Activated CD4-positive, alpha-beta memory T cell treated with anti-CD3 and anti-CD28 coated beads for 36 hours (primary cell): ENCODE data around the gene RABGAP1L. TPM values are rescaled to one million over a fixed set of nuclear protein-coding genes. Genes with fewer than 3 reads are reported as not detected.
"Not testable (repeated sequence)": the region's sequence is repeated elsewhere in the genome, so short reads cannot be mapped to it uniquely, and the experiment has no call there.

ENCODE experiments used
- CTCF ChIA-PET: fragments of 350-600 bp; sonication (Branson Sonifier 250); formaldehyde crosslinking; loops from one replicate; lab custom pipeline; 2021; ENCODE audit warnings: antibody characterized with exemption, inconsistent platforms; lab: Charles Lee
- POLR2A ChIA-PET: fragments of 350-600 bp; sonication (Branson Sonifier 250); formaldehyde crosslinking; loops from one replicate; lab custom pipeline; 2021; ENCODE audit warnings: antibody characterized with exemption; lab: Charles Lee
- DNase-seq: peaks from one replicate; pipeline ENCODE4 v3.0.0-alpha.2; 2020
- H3K27ac Mint-ChIP-seq: one replicate; pipeline ENCODE4 v1.8.0; 2021; ENCODE audit warnings: mixed read lengths
- H3K27me3 Mint-ChIP-seq: one replicate; pipeline ENCODE4 v1.8.0; 2021; ENCODE audit warnings: mixed read lengths
- H3K36me3 Mint-ChIP-seq: one replicate; pipeline ENCODE4 v1.8.0; 2021; ENCODE audit warnings: mixed read lengths
- H3K4me1 Mint-ChIP-seq: one replicate; pipeline ENCODE4 v1.8.0; 2021; ENCODE audit warnings: low read depth, mixed read lengths
- H3K4me3 Mint-ChIP-seq: one replicate; pipeline ENCODE4 v1.8.0; 2021; ENCODE audit warnings: mild to moderate bottlenecking, mixed read lengths
- H3K9me3 Mint-ChIP-seq: one replicate; pipeline ENCODE4 v1.8.0; 2021; ENCODE audit warnings: mixed read lengths
- intact Hi-C: fragments of 100-400 bp; cut with micrococcal nuclease; formaldehyde crosslinking; loops from one replicate; pipeline ENCODE4 v1.15.1; 2023
- total RNA-seq, 2 experiments: library from RNA; stranded (reverse); gene quantifications; one replicate each; pipeline ENCODE4 v1.2.3, GENCODE V29; 2021

The RABGAP1L gene
- total RNA-seq, 2 experiments from 2014 or later: 30.5 to 30.9 TPM

DNA sequence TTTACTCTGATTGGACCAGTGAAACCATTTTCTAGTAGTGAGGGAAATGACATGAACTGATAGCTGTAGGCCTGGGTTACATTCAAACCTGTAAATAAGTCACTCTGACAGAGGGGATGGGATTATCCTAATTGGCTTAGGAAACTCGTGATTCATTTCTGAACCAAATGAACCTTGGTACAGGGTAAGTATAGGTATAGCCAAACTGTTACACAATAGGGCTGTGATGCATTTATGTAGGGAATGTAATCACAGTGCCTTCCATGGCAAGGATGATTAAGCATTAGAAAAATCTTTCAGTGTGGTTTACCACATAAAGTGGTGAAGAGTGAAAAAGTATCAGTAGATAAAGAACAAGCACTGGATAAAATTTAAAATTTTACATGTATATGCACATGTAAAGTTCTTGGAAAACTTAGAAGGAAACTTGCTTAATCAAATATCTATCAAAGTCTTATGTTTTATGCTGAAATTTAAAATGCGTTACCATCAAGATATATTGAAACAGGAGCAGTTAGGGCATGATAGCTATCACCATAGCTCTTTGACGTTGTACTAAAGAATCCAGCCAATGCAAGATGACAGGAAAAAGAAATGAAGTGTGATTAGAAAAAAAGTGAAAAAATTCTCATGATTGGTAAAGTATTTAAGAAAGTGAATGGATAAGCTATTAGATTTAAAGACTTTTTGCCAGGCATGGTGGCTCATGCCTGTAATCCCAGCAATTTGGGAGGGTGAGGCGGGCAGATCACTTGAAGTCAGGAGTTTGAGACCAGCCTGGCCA lies 63.0 kb downstream of the RABGAP1L start:
- no peak for DNase-seq
- Mint-ChIP-seq H3K36me3 (peaks cover 30% of the 10 kb centered on the region), H3K27me3 (no peaks in the 10 kb centered on the region), H3K4me1 (peaks cover 17% of the 10 kb centered on the region), H3K4me3 (no peak overlapping the region), H3K27ac (no peak overlapping the region), H3K9me3 (peaks cover 5% of the 10 kb centered on the region)
- ChIA-PET POLR2A (interaction anchor here (1.0 to 1.7 kb wide), 3 partner anchors 15 to 354 kb away, joined by 4 to 7 read pairs (median 4); partner anchors contain the start of gene ZBTB37), CTCF (interaction anchor here (1.1 kb wide), 1 partner anchor 32 kb away, joined by 4 read pairs; no protein-coding TSS in a partner anchor)
- intact Hi-C loops: loop anchor here (1.0 kb wide), 1 partner anchor 16 kb away; no protein-coding TSS in a partner anchor

DNA sequence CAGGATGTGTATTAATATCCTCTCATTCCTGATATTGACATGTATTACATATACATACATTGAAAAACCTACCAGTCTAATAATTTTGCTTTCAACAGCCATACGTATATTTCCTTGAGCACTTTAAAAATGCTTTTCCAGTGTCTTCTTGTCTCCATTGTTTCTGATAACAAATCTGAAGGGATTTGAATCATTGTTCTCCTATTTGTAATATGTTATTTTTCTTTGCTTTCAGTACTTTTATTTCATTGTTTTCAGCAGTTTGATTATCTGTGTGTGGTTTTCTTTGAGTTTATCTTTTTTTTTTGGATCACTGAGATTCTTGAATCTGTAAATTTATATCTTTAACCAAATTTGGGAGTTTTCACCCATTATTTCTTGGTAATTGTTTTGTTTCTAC lies 65.3 kb downstream of the RABGAP1L start:
- DNase-seq: no peak
- Mint-ChIP-seq H3K9me3 (peaks cover 5% of the 10 kb centered on the region), H3K4me3 (no peak overlapping the region), H3K27ac (no peak overlapping the region), H3K36me3 (peaks cover 40% of the 10 kb centered on the region), H3K4me1 (peaks cover 17% of the 10 kb centered on the region), H3K27me3 (no peaks in the 10 kb centered on the region)
- CTCF ChIA-PET: no interaction called here
- intact Hi-C loops: no loop called here
- POLR2A ChIA-PET: no interaction called here

DNA sequence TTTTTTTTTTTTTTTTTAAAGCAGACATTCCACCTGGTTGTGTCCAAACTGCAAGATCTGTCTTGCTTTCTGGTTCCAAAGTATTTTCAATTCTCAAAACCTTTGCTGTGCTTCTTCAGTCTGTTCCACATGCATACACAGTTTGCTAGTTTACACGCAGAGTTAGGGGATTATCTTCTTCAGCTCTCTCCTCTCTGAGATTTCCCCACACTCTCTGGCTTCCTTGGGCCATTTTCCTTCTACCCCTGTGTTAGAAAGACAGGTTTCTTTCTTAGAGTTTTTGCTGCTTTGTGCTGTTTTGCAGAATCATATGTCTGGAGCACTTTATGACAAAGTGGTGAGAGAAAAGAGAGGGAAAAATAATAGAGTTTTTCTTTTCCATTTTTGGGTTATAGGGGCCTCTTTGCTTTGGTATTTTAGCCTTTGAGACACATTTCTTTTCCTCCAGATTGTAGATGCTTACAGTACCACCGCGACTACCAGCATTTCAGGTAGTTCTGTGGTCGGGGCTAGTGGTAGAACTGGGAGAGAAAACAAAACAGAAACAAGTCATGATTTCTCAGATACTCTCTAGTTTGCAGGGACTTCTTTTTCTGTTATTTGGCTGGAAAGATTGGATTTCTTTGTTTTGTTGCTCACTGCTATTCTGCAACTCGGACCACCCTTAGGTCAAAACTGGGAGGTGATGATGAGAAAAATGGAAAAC lies 66.3 kb downstream of the RABGAP1L start:
- POLR2A ChIA-PET: no interaction called here
- Mint-ChIP-seq H3K4me3 (no peak overlapping the region), H3K9me3 (peaks cover 5% of the 10 kb centered on the region), H3K27me3 (no peaks in the 10 kb centered on the region), H3K36me3 (peaks cover 41% of the 10 kb centered on the region), H3K27ac (no peak overlapping the region), H3K4me1 (peaks cover 17% of the 10 kb centered on the region)
- intact Hi-C loops: no loop called here
- DNase-seq: no peak
- CTCF ChIA-PET: no interaction called here

DNA sequence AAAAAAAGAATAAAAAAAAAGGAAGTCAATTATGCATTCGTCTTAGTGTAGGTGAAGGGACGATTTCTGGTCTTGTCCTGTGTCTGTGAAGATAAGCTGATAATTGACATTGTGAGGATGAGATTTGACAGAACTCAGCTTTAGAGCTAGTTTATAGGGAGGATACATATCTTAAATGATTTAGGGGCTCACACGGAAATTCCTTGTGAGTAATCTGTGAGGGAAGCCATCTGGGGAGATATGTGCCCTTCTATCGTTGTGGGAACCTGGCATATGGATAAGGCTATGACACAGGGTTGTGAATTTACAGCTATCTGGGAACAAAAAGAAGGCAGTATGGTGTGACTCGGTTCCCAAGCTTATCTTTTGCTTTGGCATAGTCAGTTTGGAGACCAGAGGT lies 71.1 kb downstream of the RABGAP1L start:
- H3K27me3 Mint-ChIP-seq: no peaks in the 10 kb centered on the region
- H3K36me3 Mint-ChIP-seq: peaks cover 36% of the 10 kb centered on the region
- H3K27ac Mint-ChIP-seq: no peak overlapping the region
- H3K9me3 Mint-ChIP-seq: peaks cover 5% of the 10 kb centered on the region
- CTCF ChIA-PET: no interaction called here
- no peak for DNase-seq
- H3K4me3 Mint-ChIP-seq: no peak overlapping the region
- peaks cover 6% of the 10 kb centered on the region for H3K4me1 Mint-ChIP-seq
- intact Hi-C loops: no loop called here
- POLR2A ChIA-PET: no interaction called here

DNA sequence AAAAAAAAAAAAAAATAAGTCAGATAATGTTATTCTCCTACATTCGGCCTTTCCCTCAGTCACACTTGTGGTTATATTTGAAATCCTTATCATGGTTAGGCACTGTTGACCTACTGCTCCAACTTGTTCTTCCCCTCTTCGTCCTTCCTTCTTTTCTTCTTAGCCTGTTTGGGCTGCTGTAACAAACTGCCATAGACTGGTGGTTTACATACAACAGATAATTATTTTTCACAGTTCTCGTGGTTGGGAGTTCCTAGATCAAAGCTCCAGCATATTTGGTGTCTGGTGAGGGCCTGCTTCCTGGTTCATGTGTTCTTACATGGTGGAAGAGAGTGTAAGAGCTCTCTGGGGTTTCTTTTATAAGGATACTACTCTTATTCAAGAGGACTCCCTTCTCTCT lies 73.4 kb downstream of the RABGAP1L start:
- peaks cover 5% of the 10 kb centered on the region for H3K9me3 Mint-ChIP-seq
- no peak overlapping the region for H3K27ac Mint-ChIP-seq
- POLR2A ChIA-PET: no interaction called here
- H3K36me3 Mint-ChIP-seq: peaks cover 32% of the 10 kb centered on the region
- no peak overlapping the region for H3K4me3 Mint-ChIP-seq
- H3K4me1 Mint-ChIP-seq: no peaks in the 10 kb centered on the region
- CTCF ChIA-PET: no interaction called here
- DNase-seq: no peak
- intact Hi-C loops: no loop called here
- no peaks in the 10 kb centered on the region for H3K27me3 Mint-ChIP-seq

DNA sequence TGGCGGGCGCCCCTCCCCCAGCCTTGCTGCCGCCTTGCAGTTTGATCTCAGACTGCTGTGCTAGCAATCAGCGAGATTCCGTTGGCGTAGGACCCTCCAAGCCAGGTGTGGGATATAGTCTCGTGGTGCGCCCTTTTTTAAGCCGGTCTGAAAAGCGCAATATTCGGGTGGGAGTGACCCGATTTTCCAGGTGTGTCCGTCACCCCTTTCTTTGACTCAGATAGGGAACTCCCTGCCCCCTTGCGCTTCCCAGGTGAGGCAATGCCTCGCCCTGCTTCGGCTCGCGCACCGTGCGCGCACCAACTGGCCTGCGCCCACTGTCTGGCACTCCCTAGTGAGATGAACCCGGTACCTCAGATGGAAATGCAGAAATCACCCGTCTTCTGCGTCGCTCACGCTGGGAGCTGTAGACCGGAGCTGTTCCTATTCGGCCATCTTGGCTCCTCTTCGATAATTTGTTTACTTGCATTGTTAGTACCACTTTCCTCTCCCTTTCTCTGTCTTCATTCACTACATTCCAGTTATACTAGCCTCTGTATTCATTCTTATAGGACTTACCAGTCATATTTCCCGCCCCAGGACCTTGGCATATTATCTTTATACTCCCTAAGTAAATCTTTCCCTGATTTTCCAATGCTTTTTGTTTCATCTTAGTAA lies 79.7 kb downstream of the RABGAP1L start:
- intact Hi-C loops, H3K4me3 Mint-ChIP-seq, CTCF ChIA-PET, H3K27ac Mint-ChIP-seq, H3K4me1 Mint-ChIP-seq, DNase-seq, H3K27me3 Mint-ChIP-seq, H3K9me3 Mint-ChIP-seq, POLR2A ChIA-PET: not testable (repeated sequence)
- peaks cover 11% of the 10 kb centered on the region for H3K36me3 Mint-ChIP-seq

DNA sequence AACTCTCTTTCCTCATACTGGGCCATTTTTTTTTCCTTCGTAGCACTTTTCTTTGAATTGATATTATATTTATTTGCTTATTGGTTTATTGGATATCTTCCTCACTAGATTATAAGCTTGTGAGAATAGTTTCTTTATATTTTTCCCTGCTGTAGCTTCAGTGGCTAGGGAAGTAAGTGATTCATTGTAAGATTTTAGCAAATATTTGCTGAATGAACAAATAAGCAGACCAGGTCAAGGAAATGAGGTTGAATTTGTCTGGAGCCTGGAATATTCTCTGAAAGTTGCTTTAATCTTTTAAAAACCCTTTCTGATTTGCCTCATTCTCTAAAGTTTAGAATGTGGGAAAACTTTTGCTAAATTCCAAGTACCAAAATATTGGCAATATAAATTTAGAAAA lies 80.2 kb downstream of the RABGAP1L start:
- no peak overlapping the region for H3K27ac Mint-ChIP-seq
- peaks cover 13% of the 10 kb centered on the region for H3K36me3 Mint-ChIP-seq
- DNase-seq: no peak
- H3K4me1 Mint-ChIP-seq: no peaks in the 10 kb centered on the region
- no peak overlapping the region for H3K4me3 Mint-ChIP-seq
- H3K9me3 Mint-ChIP-seq: no peaks in the 10 kb centered on the region
- intact Hi-C loops: no loop called here
- CTCF ChIA-PET: no interaction called here
- no peaks in the 10 kb centered on the region for H3K27me3 Mint-ChIP-seq
- POLR2A ChIA-PET: no interaction called here

DNA sequence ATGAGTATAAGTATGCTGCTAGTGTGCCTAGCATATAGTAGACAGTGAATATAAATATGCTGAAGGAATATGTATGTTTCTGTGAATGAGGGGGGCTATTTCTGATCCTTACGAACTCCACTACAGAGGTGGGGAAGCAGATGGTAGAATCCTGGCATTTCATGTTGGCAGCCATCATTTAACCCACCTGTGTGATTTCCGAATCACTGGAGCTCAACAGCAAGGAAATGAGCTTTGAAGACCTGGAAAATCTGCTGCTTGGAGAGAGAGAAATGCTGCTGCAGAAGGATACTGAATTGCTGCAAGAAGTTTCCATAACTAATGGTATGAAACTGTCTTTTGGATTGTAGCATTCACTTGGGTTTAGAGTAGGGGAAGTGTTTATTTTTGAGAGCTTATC lies 83.5 kb downstream of the RABGAP1L start:
- CTCF ChIA-PET: no interaction called here
- H3K4me3 Mint-ChIP-seq: no peak overlapping the region

DNA sequence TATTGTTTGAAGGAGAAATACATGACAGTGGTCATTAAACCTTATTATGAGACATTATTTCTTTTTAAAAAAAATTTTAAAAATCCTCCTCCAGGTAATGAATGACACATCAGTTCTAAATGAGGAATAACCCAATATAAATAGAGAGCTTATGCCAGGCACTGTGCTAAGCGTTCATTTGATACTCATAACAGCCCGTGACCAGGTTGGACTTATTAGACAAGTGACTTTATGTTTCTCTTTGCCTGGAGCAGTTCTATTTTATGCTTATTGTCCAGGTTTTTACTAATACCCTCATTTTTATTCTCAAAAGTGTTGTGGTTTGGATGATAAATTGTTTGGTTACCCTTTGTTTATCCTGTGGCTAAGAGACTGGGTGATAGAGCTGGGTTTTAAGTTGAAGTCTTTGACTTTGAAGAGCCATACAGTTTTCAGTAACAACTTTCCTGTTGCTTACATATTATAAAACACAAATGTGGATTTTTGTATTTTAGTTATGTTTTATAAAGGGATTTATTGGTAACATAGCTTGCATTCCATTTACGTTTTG lies 84.2 kb downstream of the RABGAP1L start:
- ChIA-PET CTCF (no interaction called here), POLR2A (no interaction called here)
- H3K9me3 Mint-ChIP-seq: no peaks in the 10 kb centered on the region
- no peaks in the 10 kb centered on the region for H3K27me3 Mint-ChIP-seq
- no peaks in the 10 kb centered on the region for H3K4me1 Mint-ChIP-seq
- peaks cover 17% of the 10 kb centered on the region for H3K36me3 Mint-ChIP-seq
- DNase-seq: no peak
- no peak overlapping the region for H3K4me3 Mint-ChIP-seq
- no peak overlapping the region for H3K27ac Mint-ChIP-seq
- intact Hi-C loops: no loop called here

More for the DNA sequence above, 83.5 kb downstream of the RABGAP1L start:
- peaks cover 17% of the 10 kb centered on the region for H3K36me3 Mint-ChIP-seq
- no peaks in the 10 kb centered on the region for H3K4me1 Mint-ChIP-seq
- no peak for DNase-seq
- POLR2A ChIA-PET: no interaction called here
- no peaks in the 10 kb centered on the region for H3K27me3 Mint-ChIP-seq
- intact Hi-C loops: no loop called here
- no peak overlapping the region for H3K27ac Mint-ChIP-seq
- H3K9me3 Mint-ChIP-seq: no peaks in the 10 kb centered on the region

DNA sequence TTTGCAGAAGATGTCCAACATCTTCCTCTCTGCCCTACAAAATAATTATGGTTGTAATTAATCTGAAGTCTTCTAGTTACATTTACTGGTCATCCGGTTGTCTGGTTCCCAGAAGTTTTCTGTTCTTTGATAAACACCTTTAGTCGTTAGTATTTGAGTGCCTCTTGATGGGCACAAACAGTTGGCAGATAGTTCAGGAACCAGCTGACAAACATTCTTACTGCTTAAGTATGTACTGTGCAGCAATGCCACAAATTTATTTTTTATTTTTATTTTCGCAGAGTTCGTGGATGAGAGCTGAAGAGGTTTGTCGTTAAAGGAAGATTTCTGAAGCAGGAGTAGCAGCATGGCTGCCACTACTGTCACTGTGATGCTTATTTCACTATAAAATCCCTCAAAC lies 84.7 kb downstream of the RABGAP1L start:
- H3K27me3 Mint-ChIP-seq: no peaks in the 10 kb centered on the region
- H3K4me1 Mint-ChIP-seq: no peaks in the 10 kb centered on the region
- POLR2A ChIA-PET: no interaction called here
- peaks cover 17% of the 10 kb centered on the region for H3K36me3 Mint-ChIP-seq
- no peak overlapping the region for H3K27ac Mint-ChIP-seq
- CTCF ChIA-PET: no interaction called here
- intact Hi-C loops: no loop called here
- H3K9me3 Mint-ChIP-seq: no peaks in the 10 kb centered on the region
- no peak overlapping the region for H3K4me3 Mint-ChIP-seq
- no peak for DNase-seq

DNA sequence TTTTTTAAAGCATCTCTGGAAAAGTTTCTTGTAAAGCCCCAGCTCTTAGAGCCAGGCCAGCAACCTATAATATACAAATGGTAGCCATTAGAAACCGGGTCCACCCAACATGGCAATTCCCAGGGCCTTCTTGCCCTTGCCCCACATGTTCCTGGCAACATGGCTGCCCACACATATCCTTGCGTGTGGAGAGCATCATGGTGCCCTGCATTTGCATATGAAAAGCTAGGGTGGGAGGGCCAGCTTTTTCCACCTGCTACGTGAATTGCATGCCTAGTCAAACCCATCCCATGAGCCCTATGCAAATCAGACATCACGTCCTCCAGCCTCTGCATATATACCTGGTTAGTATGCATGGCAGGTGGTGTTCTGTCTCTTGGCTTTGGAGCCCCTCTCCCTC lies 88.2 kb downstream of the RABGAP1L start:
- ChIA-PET POLR2A (no interaction called here), CTCF (no interaction called here)
- no peak for DNase-seq
- intact Hi-C loops: no loop called here
- Mint-ChIP-seq H3K27ac (no peak overlapping the region), H3K36me3 (peaks cover 12% of the 10 kb centered on the region), H3K4me1 (no peaks in the 10 kb centered on the region), H3K27me3 (no peaks in the 10 kb centered on the region), H3K4me3 (no peak overlapping the region), H3K9me3 (no peaks in the 10 kb centered on the region)

DNA sequence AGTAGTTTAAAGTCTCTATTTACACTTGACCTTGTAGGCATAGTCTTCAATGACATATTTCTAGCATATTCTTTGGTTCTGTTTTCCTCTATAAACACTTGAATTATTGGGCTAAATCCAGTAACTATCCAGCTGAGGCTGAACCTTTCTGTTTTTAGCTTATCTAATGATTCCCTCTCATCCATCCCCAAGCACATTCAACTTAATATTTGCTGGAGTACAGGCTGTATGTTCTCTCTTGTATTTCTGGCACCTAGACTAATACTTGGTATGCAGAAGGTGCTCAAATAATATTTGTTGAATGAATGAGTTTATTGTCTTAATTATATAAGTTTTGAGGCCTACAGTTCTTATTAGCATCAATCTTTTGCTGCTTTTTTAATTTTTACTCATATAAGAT lies 88.7 kb downstream of the RABGAP1L start:
- DNase-seq: no peak
- intact Hi-C loops: no loop called here

More for the DNA sequence above, 88.7 kb downstream of the RABGAP1L start:
- Mint-ChIP-seq H3K4me1 (no peaks in the 10 kb centered on the region), H3K27ac (no peak overlapping the region), H3K36me3 (peaks cover 9% of the 10 kb centered on the region), H3K4me3 (no peak overlapping the region), H3K9me3 (no peaks in the 10 kb centered on the region), H3K27me3 (no peaks in the 10 kb centered on the region)
- POLR2A ChIA-PET: no interaction called here
- CTCF ChIA-PET: no interaction called here
